Neural cell (in vitro differentiated cells): ENCODE measurements around the gene SAMD4A. TPM values are rescaled to one million over a fixed set of nuclear protein-coding genes. Genes with fewer than 3 reads are reported as not detected.

Source experiments
- H2AFZ ChIP-seq: fragments of 200-600, 300-800 bp; sonication (generic), shearing (Covaris generic); 2 replicates; pipeline ENCODE4 v1.6.0; 2014; ENCODE audit warnings: low read depth, mild to moderate bottlenecking, antibody characterized with exemption, low read length, moderate library complexity
- H3F3A ChIP-seq: fragments of 200-600 bp; shearing (Covaris generic); 2 replicates; pipeline ENCODE4 v1.6.1; 2016; ENCODE audit warnings: mild to moderate bottlenecking, moderate library complexity, mixed read lengths, antibody characterized with exemption, low read length; ENCODE audit not compliant: insufficient read depth, poor library complexity, severe bottlenecking
- H3K27ac ChIP-seq: fragments of 200-600, 300-800 bp; sonication (generic), shearing (Covaris generic); 2 replicates; pipeline ENCODE4 v1.5.1; 2014; ENCODE audit warnings: mild to moderate bottlenecking, low read length, moderate library complexity
- H3K27me3 ChIP-seq: fragments of 300-800, 200-600 bp; sonication (generic), shearing (Covaris generic); 2 replicates; pipeline ENCODE4 v1.6.0; 2014; ENCODE audit warnings: mild to moderate bottlenecking, low read depth, low read length, moderate library complexity; ENCODE audit not compliant: insufficient read depth
- H3K36me3 ChIP-seq: fragments of 300-800, 200-600 bp; sonication (generic), shearing (Covaris generic); 2 replicates; pipeline ENCODE4 v1.5.1; 2014; ENCODE audit warnings: mild to moderate bottlenecking, antibody characterized with exemption, low read length, moderate library complexity; ENCODE audit not compliant: insufficient read depth
- H3K4me2 ChIP-seq: fragments of 300-800, 200-600 bp; sonication (generic), shearing (Covaris generic); 2 replicates; pipeline ENCODE4 v1.6.0; 2014; ENCODE audit warnings: mild to moderate bottlenecking, low read length
- H3K4me3 ChIP-seq: fragments of 300-800, 200-600 bp; sonication (generic), shearing (Covaris generic); 2 replicates; pipeline ENCODE4 v1.5.1; 2014; ENCODE audit warnings: mild to moderate bottlenecking, low read length, moderate library complexity
- H3K79me2 ChIP-seq: fragments of 200-600 bp; shearing (Covaris generic); replicated peaks from 2 replicates; pipeline ENCODE4 v1.6.0; 2014; ENCODE audit warnings: mild to moderate bottlenecking, low read length, moderate library complexity; ENCODE audit not compliant: insufficient read depth
- H3K9ac ChIP-seq: fragments of 300-800, 200-600 bp; sonication (generic), shearing (Covaris generic); 2 replicates; pipeline ENCODE4 v1.6.1; 2016; ENCODE audit warnings: mild to moderate bottlenecking, low read length, mixed read lengths
- H3K9me2 ChIP-seq: fragments of 200-600 bp; shearing (Covaris generic); 2 replicates; pipeline ENCODE4 v1.6.1; 2016; ENCODE audit warnings: mild to moderate bottlenecking, low read length, mixed read lengths; ENCODE audit not compliant: insufficient read depth
- H3K9me3 ChIP-seq: fragments of 200-600, 300-800 bp; sonication (generic), shearing (Covaris generic); 2 replicates; pipeline ENCODE4 v1.6.1; 2016; ENCODE audit warnings: mild to moderate bottlenecking, mixed run types, low read length, moderate library complexity, mixed read lengths
- H4K20me1 ChIP-seq: fragments of 200-600 bp; shearing (Covaris generic); 2 replicates; pipeline ENCODE4 v1.6.1; 2016; ENCODE audit warnings: mild to moderate bottlenecking, mixed run types; ENCODE audit not compliant: insufficient read depth
- CTCF ChIP-seq: fragments of 450-650 bp; IDR thresholded peaks from 2 replicates; pipeline ENCODE4 v1.5.1; 2014; ENCODE audit warnings: antibody characterized with exemption, mild to moderate bottlenecking, moderate library complexity; ENCODE audit not compliant: poor library complexity, severe bottlenecking
- EP300 ChIP-seq: fragments of 450-650 bp; conservative IDR thresholded peaks from 2 replicates; pipeline ENCODE4 v1.6.1; 2014; ENCODE audit warnings: antibody characterized with exemption, mild to moderate bottlenecking, moderate library complexity; ENCODE audit not compliant: poor library complexity, severe bottlenecking
- EZH2 ChIP-seq: fragments of 200-600, 300-800 bp; shearing (Covaris generic), sonication (generic); IDR thresholded peaks from 2 replicates; pipeline ENCODE4 v1.6.1; 2014; ENCODE audit warnings: antibody characterized with exemption, low read length, borderline replicate concordance, mild to moderate bottlenecking; ENCODE audit not compliant: insufficient read depth, poor library complexity, severe bottlenecking
- MXI1 ChIP-seq: fragments of 450-650 bp; conservative IDR thresholded peaks from 2 replicates; pipeline ENCODE4 v1.6.1; 2014; ENCODE audit warnings: antibody characterized with exemption, mild to moderate bottlenecking; ENCODE audit not compliant: poor library complexity, severe bottlenecking
- POLR2AphosphoS5 ChIP-seq: IDR thresholded peaks from 2 replicates; pipeline ENCODE4 v1.6.1; 2012
- RAD21 ChIP-seq: fragments of 450-650 bp; conservative IDR thresholded peaks from 2 replicates; pipeline ENCODE4 v1.6.1; 2014; ENCODE audit warnings: antibody characterized with exemption, mild to moderate bottlenecking, moderate library complexity
- REST ChIP-seq: IDR thresholded peaks from 2 replicates; pipeline ENCODE4 v1.6.1; 2012; ENCODE audit warnings: borderline replicate concordance
- SMC3 ChIP-seq: fragments of 450-650 bp; conservative IDR thresholded peaks from 2 replicates; pipeline ENCODE4 v1.6.1; 2014; ENCODE audit warnings: antibody characterized with exemption, mild to moderate bottlenecking, moderate library complexity; ENCODE audit not compliant: poor library complexity
- TAF1 ChIP-seq: IDR thresholded peaks from 2 replicates; pipeline ENCODE4 v1.6.1; 2012; ENCODE audit warnings: low read depth
- polyA plus RNA-seq: library from polyadenylated mRNA; depleted of rRNA; stranded (reverse); fragments of >200 nt; gene quantifications from 2 replicates; pipeline ENCODE4 v1.2.3, GENCODE V29; 2014

Gene SAMD4A
- polyA plus RNA-seq, 1 donor from 2014 or later = 1.0 TPM

- no peak overlapping the region for H3K4me2 ChIP-seq
- H2AFZ ChIP-seq = no peak overlapping the region
- no peaks in the 10 kb centered on the region for H3K9me2 ChIP-seq
- H3K4me3 ChIP-seq = no peak overlapping the region
- no peaks in the 10 kb centered on the region for H3K36me3 ChIP-seq
- no peaks in the 10 kb centered on the region for H3F3A ChIP-seq
- no peak overlapping the region for H3K27ac ChIP-seq
- H3K79me2 ChIP-seq = no peaks in the 10 kb centered on the region
- H3K9ac ChIP-seq = no peak overlapping the region
- TF ChIP-seq EZH2 = no peak
- TF ChIP-seq REST = no peak
- no peak for TF ChIP-seq TAF1
- TF ChIP-seq POLR2AphosphoS5 = no peak
- TF ChIP-seq RAD21 = no peak
- TF ChIP-seq EP300 = no peak
- TF ChIP-seq SMC3 = no peak
- no peak for TF ChIP-seq CTCF
- TF ChIP-seq MXI1 = no peak
- H3K27me3 ChIP-seq = no peaks in the 10 kb centered on the region
- H3K9me3 ChIP-seq = no peaks in the 10 kb centered on the region
- H4K20me1 ChIP-seq = no peaks in the 10 kb centered on the region
Measured at GRCh38 chr14:54823757-54824549, 257.0 kb downstream of the SAMD4A start.

DNA sequence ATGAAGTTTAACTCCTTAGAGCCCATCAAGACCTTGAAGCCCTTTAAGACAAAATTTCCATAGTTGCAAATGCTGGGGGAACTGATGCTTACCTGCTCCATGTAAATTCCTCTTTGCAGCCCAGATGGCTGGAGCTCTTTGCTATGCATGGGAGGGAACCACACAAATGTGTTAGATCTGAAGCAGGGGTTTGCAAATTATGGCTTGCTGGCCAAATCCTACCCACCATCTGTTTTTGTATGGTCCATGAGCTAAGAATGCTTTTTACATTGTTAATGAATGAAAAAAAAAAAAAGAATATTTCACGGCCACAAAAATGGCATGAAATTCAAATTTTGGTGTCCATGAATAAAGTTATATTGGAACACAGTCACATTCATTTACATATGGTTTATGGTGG is 261.1 kb downstream of the SAMD4A start:
- Histone ChIP-seq H3K9me2 (no peaks in the 10 kb centered on the region), H3K9me3 (no peaks in the 10 kb centered on the region), H4K20me1 (no peaks in the 10 kb centered on the region), H3K27me3 (no peaks in the 10 kb centered on the region), H3K4me2 (no peak overlapping the region), H3F3A (no peaks in the 10 kb centered on the region), H3K79me2 (no peaks in the 10 kb centered on the region), H3K36me3 (no peaks in the 10 kb centered on the region), H3K4me3 (no peak overlapping the region), H2AFZ (no peak overlapping the region), H3K27ac (no peak overlapping the region), H3K9ac (no peak overlapping the region)
- TF ChIP-seq CTCF = no peak
- TF ChIP-seq POLR2AphosphoS5 = no peak
- TF ChIP-seq SMC3 = no peak
- TF ChIP-seq TAF1 = no peak
- no peak for TF ChIP-seq EZH2
- TF ChIP-seq REST = no peak
- TF ChIP-seq RAD21 = no peak
- TF ChIP-seq EP300 = no peak
- no peak for TF ChIP-seq MXI1
